ENCODE measurements around the gene IQCC. TPM values are rescaled to one million over a fixed set of nuclear protein-coding genes. Genes with fewer than 3 reads are reported as not detected.
A peak's percentile ranks its signal among the peaks of the same experiment; 100 is the strongest.

The IQCC gene
- polyA plus RNA-seq, 1 of the 3 experiments (the other 2 are of a cell fraction) = 2.4 TPM

- Histone ChIP-seq H3K9ac (peak within 1 kb of the TSS; percentile 70), H3K27me3 (ENCODE audit: insufficient read depth) (no peaks in the 10 kb centered on the region), H3F3A (replicated peaks; ENCODE audit: insufficient read depth) (peaks cover 18% of the 10 kb centered on the region), H4K20me1 (ENCODE audit: insufficient read depth) (no peaks in the 10 kb centered on the region), H3K4me3 (ENCODE audit: low read depth in 2 of 2, low read length in 1 of 2) (peak within 1 kb of the TSS; percentile 69 to 75), H3K27ac (ENCODE audit: low read depth in 2 of 2, low read length in 1 of 2) (peak within 1 kb of the TSS; percentile 77 to 91), H3K9me3 (no peaks in the 10 kb centered on the region), H2AFZ (ENCODE audit: low read depth) (peak within 1 kb of the TSS; percentile 63), H3K79me2 (ENCODE audit: insufficient read depth) (no peaks in the 10 kb centered on the region), H3K9me2 (no peaks in the 10 kb centered on the region), H3K4me2 (peak within 1 kb of the TSS; percentile 75), H3K36me3 (replicated peaks in 1 of 2; ENCODE audit: control insufficient read depth in 1 of 2, insufficient read depth in 2 of 2, low read length in 1 of 2) (peaks cover 11 to 32% of the 10 kb centered on the region in 2 experiments), H3K4me1 (ENCODE audit: control insufficient read depth in 1 of 2, insufficient read depth in 2 of 2, low read depth in 1 of 2, low read length in 1 of 2) (peaks cover 22 to 36% of the 10 kb centered on the region in 2 experiments; a peak in 3 of 4 replicates)
- CTCF ChIA-PET = interaction anchor here (1.3 to 2.1 kb wide), 4 partner anchors 14 to 200 kb away, joined by 3 to 13 read pairs (median 5); partner anchors contain the start of gene FAM167B
- POLR2A ChIA-PET = interaction anchor here (0.8 to 2.2 kb wide), 6 partner anchors 9 to 136 kb away, joined by 3 to 15 read pairs (median 5); partner anchors contain the start of genes DCDC2B, KPNA6, MARCKSL1 and TXLNA
- TF ChIP-seq YY1 (IDR thresholded peaks at IDR 0.05; ENCODE audit: low read depth) = peak; percentile 62; the same call in 1 of the 2 replicates
- no peak for TF ChIP-seq ZBTB33 (IDR thresholded peaks at IDR 0.05; ENCODE audit: borderline replicate concordance, low read depth)
- TF ChIP-seq MAX (IDR thresholded peaks at IDR 0.05; ENCODE audit: low read depth) = peak; percentile 93
- TF ChIP-seq GABPA (IDR thresholded peaks at IDR 0.05; ENCODE audit: low read depth) = peak; percentile 13; the same call in 1 of the 2 replicates
- peak; percentile 78; the same call in 1 of the 2 replicates for TF ChIP-seq MXI1 (IDR thresholded peaks at IDR 0.05; ENCODE audit: low read depth, low read length)
- no peak for TF ChIP-seq MEF2A (IDR thresholded peaks at IDR 0.05; ENCODE audit: borderline replicate concordance, low read depth)
- no peak; the same call in 1 of the 2 replicates for TF ChIP-seq JUND (IDR thresholded peaks at IDR 0.05)
- peak; percentile 27; the same call in 1 of the 2 replicates for TF ChIP-seq POLR2AphosphoS5 (IDR thresholded peaks at IDR 0.05; ENCODE audit: low read depth, low read length)
- no peak for TF ChIP-seq NRF1 (IDR thresholded peaks at IDR 0.05; ENCODE audit: low read depth, low read length)
- peak; percentile 12; the same call in 1 of the 2 replicates for TF ChIP-seq PBX3 (IDR thresholded peaks at IDR 0.05)
- 0 out of 2 replicates have a peak, but pooled peaks have one; percentile 24 for TF ChIP-seq TAF1 (IDR thresholded peaks at IDR 0.05; ENCODE audit: borderline replicate concordance, low read depth, low read length)
- DNase-seq = peak; percentile 86
- 0% methylated on average over 13 of the region's 34 CpGs for WGBS (ENCODE audit: low lambda C conversion rate)
Measured at GRCh38 chr1:32200226-32201010, 5.1 kb upstream of the IQCC start, which contains the start of gene CCDC28B. Gene CCDC28B (plus strand): TSS chr1:32200595. CDS start chr1:32201936, 1,341 bp downstream.
